HPDE6-E6E7 (cell line): Measurements from ENCODE around the gene PTPRD.

Source experiments
- DNase-seq: peaks from one replicate; pipeline ENCODE4 v3.0.0; 2011; ENCODE audit warnings: missing footprints; ENCODE audit errors: extremely low spot score

The PTPRD gene

DNA sequence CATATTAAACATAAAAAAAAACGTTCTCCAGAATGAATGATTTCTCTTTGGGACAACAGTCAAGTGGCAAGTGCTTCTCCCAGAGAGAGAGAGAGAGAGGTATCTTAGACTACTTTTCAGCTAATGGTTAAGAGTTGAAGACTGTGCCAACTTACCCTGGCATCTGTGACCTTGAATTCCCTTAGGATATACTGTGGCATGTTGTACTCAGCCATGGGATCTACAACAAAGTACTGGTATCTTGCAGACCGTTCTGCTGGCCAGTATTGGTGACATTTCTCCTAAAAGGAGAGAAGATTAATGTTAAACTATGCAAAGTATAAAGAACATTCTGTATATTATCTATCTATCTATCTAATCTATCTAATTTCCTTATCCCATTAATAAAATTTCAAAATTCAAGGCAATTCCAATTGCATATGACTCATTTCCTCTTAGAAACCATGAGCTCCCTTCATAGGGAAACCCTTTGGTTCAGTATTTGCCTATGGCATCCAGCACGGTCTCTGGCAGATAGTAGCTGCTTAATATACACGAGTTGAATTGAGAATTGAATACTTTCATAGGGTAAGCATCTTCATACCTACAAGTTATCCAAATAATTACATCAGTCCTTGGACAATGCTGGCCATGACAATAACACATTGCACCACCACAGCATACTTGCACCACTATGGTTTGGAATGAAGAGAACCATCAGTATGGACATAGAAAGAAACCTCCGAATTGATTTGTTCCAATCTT, 2273.9 kb downstream of the PTPRD start:
- no peak for DNase-seq

DNA sequence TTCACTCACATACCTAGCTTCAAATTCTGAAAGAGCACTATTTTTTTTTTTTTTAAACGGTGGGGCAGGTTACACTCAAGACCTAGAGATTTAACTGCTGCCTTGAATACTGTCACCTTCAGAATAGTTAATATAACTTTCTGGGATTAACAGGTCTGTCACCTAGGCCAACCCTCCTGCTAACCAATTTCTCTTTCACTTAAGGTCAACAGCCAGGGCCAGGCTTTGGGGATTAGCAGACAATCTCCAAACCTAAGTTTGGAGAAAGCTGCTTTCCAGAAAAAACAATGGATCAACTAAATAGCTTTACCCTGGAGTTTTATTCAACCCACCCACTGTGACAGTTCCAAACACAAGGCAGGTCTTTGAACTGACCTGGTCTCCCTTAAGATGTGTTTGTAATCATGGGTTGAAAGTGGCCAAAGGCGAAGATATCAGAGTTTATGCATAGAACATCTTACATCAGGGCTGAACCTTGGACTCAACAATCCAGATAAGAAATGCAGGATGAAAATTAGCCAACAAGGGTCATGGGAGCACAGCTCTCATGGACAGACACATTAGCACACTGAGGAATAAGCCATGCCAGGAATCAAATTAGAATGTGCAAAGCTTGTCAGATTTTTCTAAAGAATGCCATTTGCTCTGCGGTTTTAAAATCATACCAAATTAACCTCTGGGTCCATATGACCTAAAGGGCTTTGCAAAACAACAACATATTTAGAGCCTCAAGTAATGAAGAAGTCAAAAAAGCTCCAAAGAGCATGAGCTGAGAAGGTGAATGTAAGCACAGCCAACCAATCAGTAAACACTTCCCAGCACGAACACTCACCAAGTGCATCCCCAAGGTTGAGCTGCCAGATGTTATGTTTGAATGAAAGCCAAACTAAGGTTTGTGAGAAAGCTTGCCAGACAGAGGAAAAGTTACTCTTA, 2274.7 kb downstream of the PTPRD start:
- DNase-seq, result no peak

DNA sequence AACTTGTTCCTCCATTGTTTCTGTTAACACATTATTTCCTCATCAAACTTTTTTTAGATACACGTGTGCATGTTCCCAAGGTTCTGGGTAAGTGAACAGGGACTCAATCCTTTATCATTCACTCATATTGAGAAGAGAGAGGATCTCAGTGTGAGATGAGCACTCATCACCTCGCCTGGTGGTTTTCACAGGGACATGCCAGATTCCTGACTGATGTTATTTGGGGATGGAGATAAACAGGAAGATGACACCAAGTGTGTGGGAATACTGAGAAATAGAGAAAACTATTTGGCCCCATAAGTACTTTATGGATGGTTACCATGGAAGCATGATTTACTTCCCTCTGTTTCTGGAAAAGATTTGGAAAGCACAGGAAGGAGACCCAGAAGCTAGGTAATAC, 2279.9 kb downstream of the PTPRD start:
- no peak for DNase-seq

DNA sequence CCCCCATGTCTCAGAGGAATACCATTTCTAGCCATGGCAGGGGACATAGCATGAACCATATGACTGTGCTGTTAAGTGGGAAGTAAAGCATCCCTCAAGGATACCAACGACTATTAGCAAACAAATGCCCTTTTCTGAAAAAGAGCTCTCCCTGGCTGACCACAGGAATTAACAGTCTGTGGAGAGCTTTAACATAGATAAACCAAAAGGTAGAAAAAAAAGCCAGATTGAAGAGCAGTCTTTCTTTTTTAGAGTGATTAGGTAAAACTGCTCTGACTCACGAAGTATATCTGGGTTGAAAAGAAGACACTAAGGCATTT, 2280.5 kb downstream of the PTPRD start:
- DNase-seq, result no peak

DNA sequence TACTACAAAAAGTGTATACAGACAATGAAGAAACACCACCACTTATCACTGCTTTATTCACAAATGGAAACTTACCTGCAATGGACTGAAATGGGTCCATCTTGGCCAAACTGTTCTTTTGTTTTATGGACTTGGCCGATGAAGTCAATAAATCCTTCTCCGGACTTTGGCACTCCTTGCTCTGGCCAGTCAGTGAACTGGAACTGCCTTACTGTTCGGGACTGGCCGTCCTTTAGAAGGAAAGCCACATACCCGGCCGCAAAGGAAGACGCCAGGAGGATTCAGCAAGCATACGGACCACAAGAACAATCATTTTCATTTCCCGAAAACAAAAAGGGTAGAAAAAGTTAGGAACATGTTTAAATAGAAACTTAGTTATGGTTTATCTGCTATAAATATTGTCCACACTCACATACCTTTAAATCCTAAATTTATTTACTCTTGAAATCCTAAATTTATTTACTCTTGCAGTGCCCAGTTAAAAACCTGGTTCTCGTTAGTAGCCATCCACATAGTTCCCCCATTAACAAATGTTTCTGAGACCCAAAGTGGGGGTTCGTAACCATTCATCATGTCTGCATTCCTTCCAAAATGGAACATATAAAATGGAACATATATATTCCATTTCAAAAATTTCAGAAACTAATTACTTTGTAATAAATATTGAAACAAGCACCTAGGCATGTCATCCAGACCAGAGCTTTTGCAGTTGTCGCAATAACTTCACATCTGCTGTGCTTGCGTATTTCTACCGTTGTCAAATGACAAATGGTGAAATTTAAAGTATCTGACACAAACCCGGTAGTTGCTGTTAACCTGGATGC, 2281.1 kb downstream of the PTPRD start:
- DNase-seq, result no peak

DNA sequence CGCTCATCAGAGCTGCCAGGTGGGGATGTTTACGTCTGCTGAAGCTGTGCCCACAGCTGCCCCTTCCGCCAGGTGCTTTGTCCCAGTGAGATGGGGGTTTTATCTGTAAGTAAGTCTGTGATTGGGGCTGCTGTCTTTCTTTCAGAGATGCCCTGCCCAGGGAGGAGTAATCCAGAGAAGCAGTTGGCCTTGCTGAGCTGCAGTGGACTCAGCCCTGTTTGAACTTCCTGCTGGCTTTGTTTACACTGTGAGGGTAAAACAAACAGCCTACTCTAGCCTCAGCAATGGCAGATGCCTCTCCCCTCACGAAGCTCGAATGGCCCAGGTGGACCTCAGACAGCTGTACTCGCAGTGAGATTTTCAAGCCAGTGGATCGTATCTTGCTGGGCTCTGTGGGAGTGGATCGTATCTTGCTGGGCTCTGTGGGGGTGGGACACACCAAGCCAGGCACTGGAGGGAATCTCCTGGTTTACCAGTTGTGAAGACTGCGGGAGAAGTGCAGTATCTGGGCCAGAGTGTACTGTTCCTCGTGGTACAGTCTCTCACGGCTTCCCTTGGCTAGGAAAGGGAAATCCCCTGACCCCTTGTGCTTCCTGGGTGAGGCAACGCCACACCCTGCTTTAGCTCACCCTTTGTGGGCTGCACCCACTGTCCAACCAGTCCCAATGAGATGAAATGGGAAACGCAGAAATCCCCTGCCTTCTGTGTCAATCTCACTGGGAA, 2283.1 kb downstream of the PTPRD start:
- DNase-seq, result no peak

DNA sequence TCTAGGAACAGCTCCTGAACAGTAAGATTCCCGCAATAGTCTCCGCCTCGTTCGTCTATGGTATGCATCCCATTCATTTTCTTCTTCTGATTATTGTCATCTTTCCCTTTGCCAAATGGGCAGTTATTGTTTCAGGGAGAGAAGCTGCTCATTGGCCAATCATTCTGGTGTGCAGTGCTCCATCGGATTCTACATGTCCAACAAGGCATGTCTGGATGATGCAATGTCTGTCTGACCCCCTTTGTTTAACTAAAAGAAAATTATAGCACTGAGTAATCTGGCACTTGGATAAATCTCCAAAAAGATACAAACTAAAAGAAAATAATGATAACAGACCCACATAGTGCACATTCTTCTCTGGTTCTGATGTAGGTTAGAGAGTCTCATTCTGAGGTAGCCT, 2297.6 kb downstream of the PTPRD start:
- DNase-seq, result no peak

DNA sequence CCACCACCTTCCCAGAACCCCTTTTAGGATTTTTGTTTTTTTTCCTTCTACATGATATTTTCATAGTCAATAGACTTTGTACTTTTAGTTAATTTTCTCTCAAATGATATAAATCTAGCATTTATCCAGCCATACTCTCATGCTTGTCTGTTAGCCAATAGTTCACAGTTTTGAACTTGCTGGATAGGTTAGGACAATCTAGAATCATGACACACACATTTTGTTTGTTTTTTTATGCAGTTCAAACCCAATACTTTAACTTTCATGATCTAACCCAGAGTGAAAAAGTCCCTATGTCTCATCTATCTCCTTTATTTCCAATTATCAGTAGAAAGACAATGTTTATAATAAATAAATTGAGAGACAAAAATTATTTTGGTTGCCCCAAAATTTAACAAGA, 2303.5 kb downstream of the PTPRD start:
- DNase-seq, result no peak

DNA sequence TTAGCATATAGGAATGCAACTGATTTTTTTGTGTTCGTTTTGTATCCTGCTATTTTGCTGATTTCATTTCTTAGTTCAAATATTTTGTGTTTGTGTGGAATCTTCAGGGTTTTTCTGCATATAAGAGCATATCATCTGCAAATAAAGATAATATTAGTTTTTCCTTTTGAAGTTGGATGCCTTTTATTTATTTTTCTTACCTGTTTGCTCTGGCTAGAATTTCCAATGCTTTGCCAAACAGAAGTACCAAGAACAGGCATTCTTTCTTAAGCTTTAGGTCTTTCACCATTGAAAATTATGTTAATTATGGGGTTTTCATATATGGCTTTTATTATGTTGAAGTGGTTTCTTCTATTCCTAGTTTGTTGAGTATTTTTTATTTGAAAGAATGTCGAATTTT, 2308.1 kb downstream of the PTPRD start:
- no peak for DNase-seq

DNA sequence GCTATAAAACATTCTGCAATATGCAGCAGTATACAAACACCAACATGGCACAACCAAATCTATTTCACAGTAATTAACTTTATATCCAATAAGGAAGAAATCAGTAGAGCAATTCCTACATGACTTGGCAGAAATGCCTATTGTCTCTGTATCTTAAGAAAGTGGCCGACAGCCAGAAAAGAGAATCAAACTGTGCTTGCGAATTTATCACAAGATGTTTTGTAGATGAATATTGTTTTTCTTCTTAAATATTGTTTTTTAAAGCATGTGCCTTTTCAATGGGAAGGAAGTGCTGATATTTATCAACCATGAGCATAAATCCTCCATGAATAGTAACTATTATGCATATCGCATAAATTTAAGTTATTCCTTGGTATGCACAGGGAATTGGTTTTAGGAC, 2311.5 kb downstream of the PTPRD start:
- DNase-seq, result no peak

DNA sequence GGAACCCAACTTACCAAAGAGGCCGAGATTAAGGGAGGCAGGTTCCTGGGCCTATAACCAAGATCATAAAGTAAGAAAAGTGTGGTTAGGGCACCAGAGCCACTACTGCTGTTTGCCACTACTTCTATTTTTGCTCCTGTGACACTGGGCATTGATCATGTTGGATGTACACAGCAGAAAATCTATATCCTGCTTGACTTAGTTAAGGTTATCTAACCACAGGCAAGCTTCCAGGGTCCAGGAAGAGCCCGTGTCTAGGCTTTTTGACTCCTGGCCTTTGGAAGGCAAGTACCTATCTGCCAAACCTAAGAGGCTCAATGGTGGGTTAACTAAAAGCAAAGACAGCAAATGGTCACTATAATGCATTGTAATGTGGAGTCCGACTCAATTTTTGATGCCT, 2315.8 kb downstream of the PTPRD start:
- DNase-seq, result no peak

DNA sequence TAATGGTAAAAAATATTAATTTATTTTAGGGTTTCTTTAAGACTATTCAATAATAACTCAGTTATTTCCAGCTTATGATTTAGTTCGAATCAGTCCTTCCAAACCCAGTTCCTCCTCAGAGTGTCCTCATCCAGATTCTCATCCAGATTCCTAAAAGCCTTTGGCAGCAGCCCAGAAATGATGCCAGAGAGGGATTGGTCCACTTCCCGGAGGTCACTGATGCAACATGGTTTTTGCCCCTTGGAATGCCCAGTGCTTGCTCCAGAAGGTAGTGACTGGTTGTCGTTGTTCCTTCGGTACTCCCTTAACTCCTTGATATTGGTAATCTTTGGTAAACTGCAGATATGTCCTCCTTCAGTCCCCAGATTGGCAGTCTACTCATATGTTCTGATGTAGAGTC, 2320.1 kb downstream of the PTPRD start:
- DNase-seq, result no peak

DNA sequence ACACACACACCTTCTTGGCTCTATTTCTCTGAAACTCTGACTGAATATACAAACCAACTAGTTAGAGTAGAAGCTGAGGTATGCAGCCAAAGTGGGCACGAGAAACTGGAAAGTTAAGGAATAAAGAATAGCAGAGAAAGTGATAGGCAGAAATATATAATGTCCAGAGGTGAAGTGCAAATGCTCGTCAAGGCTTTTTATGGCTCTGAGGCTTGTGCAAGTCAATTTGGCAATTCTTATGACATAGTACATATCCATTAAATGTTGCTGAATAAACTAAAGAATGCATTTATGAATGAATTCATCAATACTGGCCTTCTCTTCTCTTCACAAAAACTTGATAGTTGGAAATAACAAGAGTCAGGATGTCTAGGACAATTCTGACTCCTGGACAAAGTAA, 2323.1 kb downstream of the PTPRD start:
- no peak for DNase-seq

DNA sequence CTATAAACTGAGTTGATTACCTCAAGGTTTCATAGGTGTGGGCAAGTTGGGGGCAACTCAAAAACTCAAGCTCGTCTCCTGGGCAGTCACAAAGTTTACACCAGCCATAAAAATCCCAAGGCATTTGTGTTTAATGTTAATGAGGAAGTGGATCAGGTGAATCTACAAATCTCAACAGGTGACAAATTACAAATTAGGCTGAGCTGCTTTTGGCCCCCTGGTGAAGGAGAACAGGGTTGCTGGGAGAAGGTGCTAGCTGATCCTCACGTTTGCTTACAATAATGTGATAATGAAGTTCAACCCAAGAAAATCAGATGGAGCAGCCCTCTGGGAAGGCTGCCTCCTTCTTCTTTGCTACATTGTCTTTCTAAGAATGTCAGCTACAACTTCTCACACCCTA, 2324.8 kb downstream of the PTPRD start:
- DNase-seq, result no peak

DNA sequence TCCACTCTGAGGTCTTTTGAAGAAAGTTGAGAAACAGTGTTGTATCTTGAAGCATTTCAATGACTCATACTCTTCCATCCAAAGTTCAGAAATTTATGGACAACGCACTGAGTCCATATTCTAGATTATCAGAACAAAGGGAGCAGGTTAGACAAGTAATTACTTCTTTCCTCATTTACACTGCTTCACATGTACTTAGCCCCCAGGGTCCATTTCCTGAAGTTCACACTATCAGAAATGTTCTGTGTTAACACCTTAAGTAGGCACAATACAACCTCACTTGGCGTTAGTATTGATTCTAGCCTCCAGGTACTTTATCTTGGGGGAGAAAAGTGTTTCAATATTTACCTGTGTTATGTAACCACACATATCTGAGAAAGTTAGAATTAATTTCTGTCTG, 2325.3 kb downstream of the PTPRD start:
- DNase-seq, result no peak

DNA sequence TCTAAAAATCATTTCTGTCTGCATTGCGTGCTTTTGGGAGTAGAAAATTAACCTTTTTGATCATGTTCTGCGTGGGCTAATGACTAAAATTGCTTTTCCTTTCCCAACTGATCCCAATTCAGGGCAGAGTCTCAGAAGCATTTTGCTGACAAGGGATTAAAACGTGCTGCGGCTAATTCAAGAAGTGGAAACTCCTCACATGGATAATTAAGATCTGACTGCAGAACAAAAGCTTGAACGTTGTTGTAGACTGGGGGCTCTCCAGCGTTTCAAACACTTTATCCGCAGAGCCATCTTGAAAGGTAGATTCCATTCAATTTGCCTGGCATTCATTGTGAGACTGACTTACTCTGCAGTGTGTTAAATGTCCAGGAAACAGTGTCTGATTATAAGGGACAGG, 2327.9 kb downstream of the PTPRD start:
- no peak for DNase-seq

DNA sequence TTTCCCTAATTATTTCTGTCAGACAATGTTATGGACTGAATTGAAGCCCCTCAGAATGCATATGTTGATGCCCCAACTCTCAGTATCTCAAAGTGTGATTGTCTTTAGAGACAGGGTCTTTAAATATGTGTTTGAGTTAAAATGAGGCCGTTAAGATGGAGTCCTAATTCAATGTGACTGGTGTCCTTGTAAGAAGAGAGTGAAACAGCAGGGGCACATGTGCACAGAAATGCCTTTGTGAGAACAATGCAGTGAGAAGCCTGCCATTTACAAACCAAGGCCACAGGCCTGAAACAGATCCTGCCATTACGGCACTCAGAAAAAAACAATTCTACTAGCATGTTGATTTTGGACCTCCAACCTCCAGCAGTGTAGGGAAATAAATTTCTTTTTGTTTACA, 2330.3 kb downstream of the PTPRD start:
- DNase-seq, result no peak

DNA sequence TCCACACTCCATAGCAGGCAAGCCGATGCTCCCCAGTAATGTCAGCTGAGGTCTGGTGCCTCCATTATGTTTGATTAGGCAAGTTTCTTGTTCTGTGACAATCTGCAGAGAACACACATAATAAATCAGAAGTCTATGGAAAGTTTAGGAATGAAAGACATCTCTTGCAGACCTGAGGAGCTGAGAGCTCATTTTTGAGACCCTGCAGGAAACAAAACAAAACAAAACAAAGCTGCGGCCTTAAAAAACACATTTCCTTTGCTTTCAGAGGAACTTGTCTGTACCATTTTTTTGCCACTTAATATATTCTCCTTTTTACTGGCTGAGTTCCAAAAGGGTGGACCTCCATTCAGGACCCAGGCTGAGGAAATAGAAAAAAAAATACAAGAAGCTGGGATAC, 2332.0 kb downstream of the PTPRD start:
- no peak for DNase-seq

DNA sequence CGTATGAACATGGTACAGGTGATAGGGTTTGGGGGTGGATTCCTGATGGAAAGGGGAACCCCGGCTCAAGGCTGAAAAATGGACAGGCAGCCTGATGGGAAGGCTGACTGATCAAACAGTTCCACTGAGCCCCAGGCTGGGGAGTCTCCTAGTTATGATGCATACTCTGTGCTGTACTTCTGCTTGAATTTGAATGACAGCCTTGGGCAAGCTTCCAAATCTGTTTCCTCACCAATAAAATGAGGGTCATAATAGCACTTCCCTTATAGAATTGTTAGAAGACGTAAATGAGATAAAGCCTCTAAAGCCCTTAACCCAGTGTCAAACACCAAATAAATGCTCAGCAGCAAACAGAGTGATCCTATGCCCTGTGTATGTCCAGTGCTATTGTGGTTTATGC, 2334.8 kb downstream of the PTPRD start:
- no peak for DNase-seq

DNA sequence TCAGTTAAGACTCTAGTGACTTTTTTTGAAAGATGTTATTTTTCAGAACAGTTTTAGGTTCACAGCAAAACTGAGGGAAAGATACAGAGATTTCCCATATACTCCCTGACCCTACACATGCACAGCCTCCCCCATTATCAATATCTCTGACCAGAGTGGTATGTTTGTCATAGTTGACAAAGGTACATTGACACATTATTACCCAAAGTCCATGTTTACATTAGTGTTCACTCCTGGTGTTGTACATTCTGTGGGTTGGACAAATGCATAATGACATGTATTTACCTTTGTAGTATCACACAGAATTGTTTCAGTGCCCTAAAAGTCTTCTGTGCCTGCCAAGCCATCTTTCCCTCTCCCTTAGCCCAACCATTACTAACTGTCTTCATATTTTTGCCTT, 2342.6 kb downstream of the PTPRD start:
- DNase-seq, result no peak

DNA sequence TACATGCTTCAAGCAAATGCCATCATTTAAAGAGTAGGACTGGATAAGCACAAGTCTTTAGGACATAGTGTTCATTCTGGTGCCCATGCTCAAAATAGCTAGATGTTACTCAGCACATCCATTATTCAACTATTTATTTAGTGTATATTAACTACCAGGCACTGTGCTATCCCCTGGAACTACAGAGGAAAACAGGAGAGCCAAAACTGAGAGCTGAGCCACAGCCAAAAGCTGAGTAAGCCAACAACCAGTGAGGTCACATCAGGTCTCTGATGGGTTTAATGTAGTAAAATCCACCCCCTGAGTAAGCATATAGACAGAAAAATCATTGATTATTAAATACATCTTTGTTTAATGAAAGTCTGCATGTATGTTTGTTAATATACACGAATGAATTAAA, 2343.9 kb downstream of the PTPRD start:
- DNase-seq, result no peak
